HepG2 (cell line): ENCODE measurements around the gene CADPS2. TPM values are rescaled to one million over a fixed set of nuclear protein-coding genes. Genes with fewer than 3 reads are reported as not detected.

Experiments
- ATAC-seq: fragments of 200-7000 bp; cut with Tn5 transposase; 3 replicates; pipeline ENCODE4 v1.9.1; 2020; ENCODE audit warnings: mild to moderate bottlenecking, moderate library complexity
- BruUV-seq: library from RNA; stranded (reverse); fragments of 400-500 nt; replicated peaks from 2 replicates; lab custom pipeline; 2021; lab: Mats Ljungman, UMichigan
- CTCF ChIA-PET: fragments of 300-600 bp; formaldehyde crosslinking; extraction: SDS; loops from one replicate; lab custom pipeline; 2021; ENCODE audit warnings: low total read pairs, inconsistent platforms, low intra/inter-chr PET ratio; lab: Yijun Ruan, JAX
- POLR2A ChIA-PET: fragments of 350-600 bp; sonication (Branson Sonifier 250); formaldehyde crosslinking; loops from one replicate; lab custom pipeline; 2020; ENCODE audit warnings: antibody characterized with exemption, inconsistent platforms; lab: Yijun Ruan, JAX
- DNase-seq: peaks from one replicate; pipeline ENCODE4 v3.0.0-alpha.2; 2015; ENCODE audit warnings: low spot score
- FAIRE-seq: peaks from 3 replicates; lab custom pipeline; 2011; peaks lifted over from hg19 to GRCh38; lab: Jason Lieb, UNC
- H2AFZ ChIP-seq: one replicate; pipeline ENCODE4 v1.6.1; 2011; ENCODE audit warnings: low read length, inconsistent platforms
- H3K27ac ChIP-seq: fragments of 300-600 bp; 3 replicates; pipeline ENCODE4 v1.8.0; 2011; ENCODE audit warnings: mixed run types, mild to moderate bottlenecking, mixed read lengths, low read length, inconsistent platforms; ENCODE audit not compliant: insufficient read depth; ENCODE audit errors: extremely low read length
- H3K27me3 ChIP-seq, 2 experiments: fragments of 200-600 bp in 1 of 2; 2 replicates in 1 of 2; 3 replicates in 1 of 2; pipeline versions ENCODE4 v1.6.0 to v1.8.0; 2011; ENCODE audit warnings: low read length in 2 of 2, mild to moderate bottlenecking in 2 of 2, moderate library complexity in 2 of 2, inconsistent platforms in 1 of 2; ENCODE audit not compliant: insufficient read depth in 2 of 2, control insufficient read depth in 1 of 2
- H3K36me3 ChIP-seq, 2 experiments: fragments of 200-600 bp in 1 of 2; replicated peaks in 1 of 2; 2 replicates in 1 of 2; 3 replicates in 1 of 2; pipeline versions ENCODE4 v1.5.1 to v1.8.0; 2011; ENCODE audit warnings: low read length in 2 of 2, inconsistent platforms in 1 of 2; ENCODE audit not compliant: insufficient read depth in 2 of 2, control insufficient read depth in 1 of 2
- H3K4me1 ChIP-seq: 2 replicates; pipeline ENCODE4 v1.5.1; 2012; ENCODE audit warnings: low read length, inconsistent platforms; ENCODE audit not compliant: insufficient read depth
- H3K4me2 ChIP-seq: 2 replicates; pipeline ENCODE4 v1.6.0; 2011; ENCODE audit warnings: low read depth, low read length, inconsistent platforms
- H3K4me3 ChIP-seq, 3 experiments: fragments of 200-600 bp in 1 of 3; sonication (generic), shearing (Covaris generic) in 1 of 3; replicated peaks in 1 of 3; 2 replicates each; pipeline ENCODE4 v1.5.1; 2011 to 2016; ENCODE audit warnings: low read length in 3 of 3, inconsistent platforms in 2 of 3, low read depth in 2 of 3, mild to moderate bottlenecking in 2 of 3, control low read depth in 1 of 3, mixed read lengths in 1 of 3; ENCODE audit not compliant: insufficient read depth in 1 of 3
- H3K79me2 ChIP-seq: one replicate; pipeline ENCODE4 v1.6.1; 2011; ENCODE audit warnings: low read length, inconsistent platforms; ENCODE audit not compliant: insufficient read depth
- H3K9ac ChIP-seq: 2 replicates; pipeline ENCODE4 v1.6.0; 2011; ENCODE audit warnings: mild to moderate bottlenecking, low read depth, low read length, inconsistent platforms; ENCODE audit not compliant: insufficient read depth
- H3K9me3 ChIP-seq: 2 replicates; pipeline ENCODE4 v1.5.1; 2012; ENCODE audit warnings: mild to moderate bottlenecking, low read length
- H4K20me1 ChIP-seq: 2 replicates; pipeline ENCODE4 v1.6.0; 2011; ENCODE audit warnings: inconsistent platforms, mild to moderate bottlenecking, low read length, moderate library complexity; ENCODE audit not compliant: insufficient read depth
- DMAP1 ChIP-seq: IDR thresholded peaks from 2 replicates; pipeline ENCODE4 v1.6.1; 2016
- HHEX ChIP-seq: IDR thresholded peaks from 2 replicates; pipeline ENCODE4 v1.6.1; 2016; ENCODE audit warnings: control low read depth
- KIAA2018 ChIP-seq: sonication (generic); formaldehyde crosslinking; IDR thresholded peaks from 2 replicates; pipeline ENCODE4 v1.5.0; 2020; ENCODE audit warnings: mild to moderate bottlenecking, missing genetic modification reagents, borderline replicate concordance
- PHF20 ChIP-seq: sonication (generic); formaldehyde crosslinking; IDR thresholded peaks from 2 replicates; pipeline ENCODE4 v1.5.0; 2020; ENCODE audit warnings: mild to moderate bottlenecking, missing genetic modification reagents
- PRMT3 ChIP-seq: sonication (generic); formaldehyde crosslinking; IDR thresholded peaks from 2 replicates; pipeline ENCODE4 v1.8.1; 2022; ENCODE audit warnings: low read depth, mild to moderate bottlenecking, moderate library complexity, missing genetic modification reagents, borderline replicate concordance
- SMAD3 ChIP-seq: sonication (generic); formaldehyde crosslinking; IDR thresholded peaks from 2 replicates; pipeline ENCODE4 v1.4.0; 2020; ENCODE audit warnings: missing genetic modification reagents
- ZBTB7A ChIP-seq: sonication (generic); formaldehyde crosslinking; IDR thresholded peaks from 2 replicates; pipeline ENCODE4 v1.8.0; 2022; ENCODE audit warnings: mild to moderate bottlenecking, missing genetic modification reagents
- ZFY ChIP-seq: sonication (generic); formaldehyde crosslinking; IDR thresholded peaks from 2 replicates; pipeline ENCODE4 v1.4.0; 2020; ENCODE audit warnings: missing genetic modification reagents
- ZHX1 ChIP-seq: sonication (generic); formaldehyde crosslinking; IDR thresholded peaks from 2 replicates; pipeline ENCODE4 v1.8.1; 2022; ENCODE audit warnings: low read depth, mild to moderate bottlenecking, missing genetic modification reagents
- ZSCAN5A ChIP-seq: sonication (generic); formaldehyde crosslinking; IDR thresholded peaks from 2 replicates; pipeline ENCODE4 v1.8.0; 2022; ENCODE audit warnings: mild to moderate bottlenecking, missing genetic modification reagents, borderline replicate concordance
- WGBS: methylation state at CpG from one replicate; pipeline ENCODE4 v1.1.6; 2017; ENCODE audit warnings: low lambda C conversion rate; 5-methylcytosine and 5-hydroxymethylcytosine counted together
- in situ Hi-C: cut with HindIII; loops from 2 replicates; pipeline ENCODE4 v1.10.0; 2017; ENCODE audit warnings: low pct_unique_long_range_greater_than_20kb; ENCODE audit not compliant: extremely low pct_ligation_motif_present
- intact Hi-C: fragments of 100-400 bp; cut with micrococcal nuclease; formaldehyde crosslinking; loops from one replicate; pipeline ENCODE4 v1.10.0; 2022; ENCODE audit not compliant: unreplicated experiment
- polyA plus RNA-seq, 8 experiments: library from polyadenylated mRNA; depleted of rRNA in 3 of 8; stranded (reverse) in 7 of 8; unstranded in 1 of 8; fragments of >200 nt; fragmentation: Illumina TruSeq in 4 of 8; extraction: Trizol in 4 of 8; gene quantifications; 2 replicates each; pipeline versions ENCODE4 v1.2.1 to v1.2.3, GENCODE V29; 2011 to 2016; ENCODE audit warnings: low read depth in 4 of 8, missing spikeins in 1 of 8, mixed read lengths in 1 of 8; ENCODE audit not compliant: insufficient read depth in 1 of 8
- total RNA-seq, 5 experiments: library from RNA; depleted of rRNA; stranded (reverse); fragments of >200 nt; fragmentation: Illumina TruSeq; extraction: Trizol; gene quantifications; 2 replicates each; pipeline ENCODE4 v1.2.3, GENCODE V29; 2016; ENCODE audit warnings: low read depth in 1 of 5

CADPS2 gene
- total and polyA plus RNA-seq, 2 of the 13 experiments (the other 11 are each of a cell fraction or from before 2014, with no cell fraction given), result 17.6 to 43.8 TPM

GRCh38 chr7:122715183-122715582 lies 171.1 kb downstream of the CADPS2 start:
- FAIRE-seq, result no peak
- peaks cover 14% of the 10 kb centered on the region for H3K4me1 ChIP-seq
- ATAC-seq, result no peak
- H3K9me3 ChIP-seq, result no peaks in the 10 kb centered on the region
- no peak overlapping the region for H2AFZ ChIP-seq
- BruUV-seq, result no TSS peak
- in situ Hi-C loops, result no loop called here
- WGBS, result 100% methylated on average over 3 of the region's 3 CpGs
- no peak overlapping the region for H3K4me2 ChIP-seq
- H3K27me3 ChIP-seq, result no peaks in the 10 kb centered on the region
- intact Hi-C loops, result no loop called here
- CTCF ChIA-PET, result no interaction called here
- no peaks in the 10 kb centered on the region for H3K36me3 ChIP-seq
- POLR2A ChIA-PET, result no interaction called here
- H3K9ac ChIP-seq, result no peak overlapping the region
- no peaks in the 10 kb centered on the region for H4K20me1 ChIP-seq
- DNase-seq, result no peak
- no peaks in the 10 kb centered on the region for H3K79me2 ChIP-seq
- no peak overlapping the region for H3K27ac ChIP-seq
- H3K4me3 ChIP-seq, result no peak overlapping the region
- TF ChIP-seq ZSCAN5A (CRISPR knock-in tag), result no peak
- TF ChIP-seq ZHX1 (CRISPR knock-in tag), result no peak
- no peak for TF ChIP-seq PHF20 (CRISPR knock-in tag)
- TF ChIP-seq PRMT3, result no peak
- no peak for TF ChIP-seq ZBTB7A
- no peak for TF ChIP-seq DMAP1 (CRISPR knock-in tag)
- no peak for TF ChIP-seq KIAA2018 (CRISPR knock-in tag)
- no peak for TF ChIP-seq HHEX (CRISPR knock-in tag)
- no peak for TF ChIP-seq ZFY (CRISPR knock-in tag)
- TF ChIP-seq SMAD3 (CRISPR knock-in tag), result no peak
- TF ChIP-seq, all 625 proteins: peak for 0
